IMR-90 (cell line): ENCODE results near the gene MICAL3. TPM values are rescaled to one million over a fixed set of nuclear protein-coding genes. Genes with fewer than 3 reads are reported as not detected.

Experiments used
- ATAC-seq: fragments of 200-7000 bp; cut with Tn5 transposase; 2 replicates; pipeline ENCODE4 v1.9.1; 2020; ENCODE audit warnings: low read depth, mild to moderate bottlenecking, moderate library complexity
- BruUV-seq: library from RNA; stranded (reverse); fragments of 400-500 nt; replicated peaks from 2 replicates; lab custom pipeline; 2021; lab: Mats Ljungman, UMichigan
- CTCF ChIA-PET: fragments of 300-600 bp; formaldehyde crosslinking; extraction: SDS; loops from one replicate; lab custom pipeline; 2021; ENCODE audit warnings: antibody characterized with exemption; lab: Yijun Ruan, JAX
- POLR2A ChIA-PET: fragments of 300-600 bp; sonication (Branson Sonifier 250); formaldehyde crosslinking; loops from one replicate; lab custom pipeline; 2022; ENCODE audit warnings: antibody characterized with exemption; ENCODE audit not compliant: unreplicated experiment; lab: Charles Lee
- DNase-seq: peaks from one replicate; pipeline ENCODE4 v3.0.0; 2013
- H2AFZ ChIP-seq: replicated peaks from 2 replicates; pipeline ENCODE3; 2013; ENCODE audit warnings: low read length, mild to moderate bottlenecking; ENCODE audit not compliant: poor library complexity
- H2AK5ac ChIP-seq: 2 replicates; pipeline ENCODE4 v1.6.1; 2013; ENCODE audit warnings: low read depth, low read length, inconsistent platforms
- H2AK9ac ChIP-seq: replicated peaks from 2 replicates; pipeline ENCODE3; 2013; ENCODE audit warnings: mild to moderate bottlenecking, low read depth, low read length, moderate library complexity; ENCODE audit not compliant: poor library complexity
- H2BK120ac ChIP-seq: 2 replicates; pipeline ENCODE4 v1.6.1; 2013; ENCODE audit warnings: low read depth, low read length, inconsistent platforms
- H2BK15ac ChIP-seq: 3 replicates; pipeline ENCODE4 v1.6.1; 2013; ENCODE audit warnings: low read depth, low read length, inconsistent platforms
- H2BK20ac ChIP-seq: 2 replicates; pipeline ENCODE4 v1.6.1; 2013; ENCODE audit warnings: low read depth, mild to moderate bottlenecking, inconsistent platforms, low read length, moderate library complexity
- H2BK5ac ChIP-seq: 2 replicates; pipeline ENCODE4 v1.6.1; 2013; ENCODE audit warnings: mild to moderate bottlenecking, low read depth, low read length, inconsistent platforms; ENCODE audit not compliant: poor library complexity, severe bottlenecking
- H3K14ac ChIP-seq: replicated peaks from 2 replicates; pipeline ENCODE4 v1.6.1; 2013; ENCODE audit warnings: low read depth, low read length, inconsistent platforms
- H3K18ac ChIP-seq: 2 replicates; pipeline ENCODE4 v1.6.1; 2013; ENCODE audit warnings: low read depth, low read length, control low read depth
- H3K23ac ChIP-seq: 2 replicates; pipeline ENCODE4 v1.6.1; 2013; ENCODE audit warnings: low read depth, low read length, inconsistent platforms
- H3K27ac ChIP-seq: 2 replicates; pipeline ENCODE4 v1.5.1; 2013; ENCODE audit warnings: mild to moderate bottlenecking, control low read depth, low read length; ENCODE audit not compliant: insufficient read depth
- H3K27me3 ChIP-seq: 2 replicates; pipeline ENCODE4 v1.6.1; 2013; ENCODE audit warnings: low read length; ENCODE audit not compliant: control insufficient read depth, insufficient read depth
- H3K36me3 ChIP-seq: 2 replicates; pipeline ENCODE4 v1.6.1; 2013; ENCODE audit warnings: low read length, mixed read lengths; ENCODE audit not compliant: control insufficient read depth, insufficient read depth
- H3K4ac ChIP-seq: 2 replicates; pipeline ENCODE4 v1.6.1; 2013; ENCODE audit warnings: low read depth, low read length, inconsistent platforms
- H3K4me1 ChIP-seq: 2 replicates; pipeline ENCODE4 v1.6.1; 2013; ENCODE audit warnings: low read length, mixed read lengths; ENCODE audit not compliant: control insufficient read depth, insufficient read depth
- H3K4me2 ChIP-seq: 2 replicates; pipeline ENCODE4 v1.6.1; 2013; ENCODE audit warnings: low read depth, mild to moderate bottlenecking, control low read depth, low read length, moderate library complexity
- H3K4me3 ChIP-seq: 2 replicates; pipeline ENCODE4 v1.5.1; 2013; ENCODE audit warnings: low read depth, mild to moderate bottlenecking, control low read depth, low read length, moderate library complexity; ENCODE audit not compliant: insufficient read depth
- H3K56ac ChIP-seq: 2 replicates; pipeline ENCODE4 v1.6.1; 2013; ENCODE audit warnings: low read length, inconsistent platforms; ENCODE audit not compliant: insufficient read depth; ENCODE audit errors: extremely low read depth
- H3K79me1 ChIP-seq, 2 experiments: 2 replicates each; pipeline ENCODE4 v1.6.1; 2013; ENCODE audit warnings: low read length in 2 of 2, inconsistent platforms in 1 of 2, low read depth in 1 of 2
- H3K9ac ChIP-seq: 2 replicates; pipeline ENCODE4 v1.6.1; 2013; ENCODE audit warnings: low read depth, low read length, control low read depth
- H3K9me1 ChIP-seq: 2 replicates; pipeline ENCODE4 v1.6.1; 2013; ENCODE audit warnings: low read length, inconsistent platforms; ENCODE audit not compliant: insufficient read depth
- H3K9me3 ChIP-seq: 2 replicates; pipeline ENCODE4 v1.6.1; 2013; ENCODE audit warnings: low read length; ENCODE audit not compliant: control insufficient read depth, insufficient read depth
- H4K20me1 ChIP-seq: 2 replicates; pipeline ENCODE4 v1.6.1; 2013; ENCODE audit warnings: low read length, inconsistent platforms; ENCODE audit not compliant: insufficient read depth
- H4K5ac ChIP-seq: 2 replicates; pipeline ENCODE4 v1.6.1; 2013; ENCODE audit warnings: mild to moderate bottlenecking, low read depth, low read length, control low read depth
- H4K8ac ChIP-seq, 2 experiments: 2 replicates each; pipeline ENCODE4 v1.6.1; 2013; ENCODE audit warnings: low read depth in 2 of 2, low read length in 2 of 2, control low read depth in 1 of 2, inconsistent platforms in 1 of 2
- H4K91ac ChIP-seq: 2 replicates; pipeline ENCODE4 v1.6.1; 2013; ENCODE audit warnings: low read depth, low read length, inconsistent platforms; ENCODE audit not compliant: insufficient read depth
- BHLHE40 ChIP-seq: fragments of 150-350 bp; IDR thresholded peaks from 2 replicates; pipeline ENCODE4 v1.6.1; 2016; ENCODE audit warnings: mild to moderate bottlenecking, low read depth, low read length
- CHD1 ChIP-seq: IDR thresholded peaks from 2 replicates; pipeline ENCODE4 v1.6.1; 2012; ENCODE audit warnings: low read depth, low read length, improper control_type of control experiment
- MAFK ChIP-seq: IDR thresholded peaks from 2 replicates; pipeline ENCODE4 v1.6.1; 2012; ENCODE audit warnings: low read depth, low read length, improper control_type of control experiment
- MAZ ChIP-seq: IDR thresholded peaks from 2 replicates; pipeline ENCODE4 v1.6.1; 2012; ENCODE audit warnings: low read depth, mild to moderate bottlenecking, low read length, improper control_type of control experiment, moderate library complexity, borderline replicate concordance
- NFE2L2 ChIP-seq: fragments of 150-350 bp; IDR thresholded peaks from 2 replicates; pipeline ENCODE4 v1.6.1; 2016; ENCODE audit warnings: low read depth, mild to moderate bottlenecking, low read length
- RCOR1 ChIP-seq: IDR thresholded peaks from 2 replicates; pipeline ENCODE4 v1.6.1; 2012; ENCODE audit warnings: mild to moderate bottlenecking, low read length, improper control_type of control experiment; ENCODE audit not compliant: insufficient replicate concordance
- RFX5 ChIP-seq: IDR thresholded peaks from 2 replicates; pipeline ENCODE4 v1.8.0; 2012; ENCODE audit warnings: low read depth, mild to moderate bottlenecking, low read length, moderate library complexity
- SMC3 ChIP-seq: fragments of 150-350 bp; IDR thresholded peaks from 2 replicates; pipeline ENCODE4 v1.6.1; 2016; ENCODE audit warnings: low read depth, mild to moderate bottlenecking, antibody characterized with exemption, low read length, moderate library complexity
- WGBS, 2 experiments: methylation state at CpG; one replicate each; pipeline versions ENCODE4 v1.1.5 to v1.1.7; 2013; ENCODE audit warnings: missing lambda C conversion rate in 2 of 2; ENCODE audit not compliant: insufficient read length in 1 of 2; ENCODE audit errors: extremely low coverage in 2 of 2; 5-methylcytosine and 5-hydroxymethylcytosine counted together
- dilution Hi-C: fragments of 300-500 bp; cut with HindIII; formaldehyde crosslinking; loops from one replicate; pipeline ENCODE4 v1.14.3; 2018; ENCODE audit warnings: low sequenced_read_pairs; ENCODE audit not compliant: unreplicated experiment
- in situ Hi-C: fragments of 300-500 bp; cut with MboI; formaldehyde crosslinking; loops from 3 replicates; pipeline ENCODE4 v1.14.3; 2019; ENCODE audit warnings: low sequenced_read_pairs, inconsistent platforms, mixed read lengths
- intact Hi-C: fragments of 100-400 bp; cut with micrococcal nuclease; formaldehyde crosslinking; loops from 2 replicates; pipeline ENCODE4 v1.10.0; 2022
- polyA plus RNA-seq, 3 experiments: library from polyadenylated mRNA; depleted of rRNA; stranded (reverse); fragments of >200 nt; gene quantifications; 2 replicates each; pipeline ENCODE4 v1.2.3, GENCODE V29; 2012; ENCODE audit warnings: low replicate concordance in 1 of 3
- total RNA-seq: library from RNA; depleted of rRNA; stranded (reverse); fragments of >200 nt; gene quantifications from 2 replicates; pipeline ENCODE4 v1.2.3, GENCODE V29; 2012
- TF ChIP-seq, protein P1 (sequence below): fragments of 150-350 bp; IDR thresholded peaks from 2 replicates; pipeline ENCODE4 v1.6.1; 2016; ENCODE audit warnings: low read depth, mild to moderate bottlenecking, low read length, moderate library complexity, borderline replicate concordance
- TF ChIP-seq, protein P2 (sequence below): conservative IDR thresholded peaks from 2 replicates; pipeline ENCODE4 v1.5.1; 2012; ENCODE audit warnings: mild to moderate bottlenecking, low read depth, low read length, improper control_type of control experiment
- TF ChIP-seq, protein P3 (sequence below): fragments of 150-350 bp; IDR thresholded peaks from 2 replicates; pipeline ENCODE4 v1.6.1; 2017; ENCODE audit warnings: mild to moderate bottlenecking, antibody characterized with exemption, low read length, low read depth

Gene MICAL3
- total and polyA plus RNA-seq, 2 of the 4 experiments (the other 2 are of a cell fraction), result 17.6 to 26.8 TPM

DNA sequence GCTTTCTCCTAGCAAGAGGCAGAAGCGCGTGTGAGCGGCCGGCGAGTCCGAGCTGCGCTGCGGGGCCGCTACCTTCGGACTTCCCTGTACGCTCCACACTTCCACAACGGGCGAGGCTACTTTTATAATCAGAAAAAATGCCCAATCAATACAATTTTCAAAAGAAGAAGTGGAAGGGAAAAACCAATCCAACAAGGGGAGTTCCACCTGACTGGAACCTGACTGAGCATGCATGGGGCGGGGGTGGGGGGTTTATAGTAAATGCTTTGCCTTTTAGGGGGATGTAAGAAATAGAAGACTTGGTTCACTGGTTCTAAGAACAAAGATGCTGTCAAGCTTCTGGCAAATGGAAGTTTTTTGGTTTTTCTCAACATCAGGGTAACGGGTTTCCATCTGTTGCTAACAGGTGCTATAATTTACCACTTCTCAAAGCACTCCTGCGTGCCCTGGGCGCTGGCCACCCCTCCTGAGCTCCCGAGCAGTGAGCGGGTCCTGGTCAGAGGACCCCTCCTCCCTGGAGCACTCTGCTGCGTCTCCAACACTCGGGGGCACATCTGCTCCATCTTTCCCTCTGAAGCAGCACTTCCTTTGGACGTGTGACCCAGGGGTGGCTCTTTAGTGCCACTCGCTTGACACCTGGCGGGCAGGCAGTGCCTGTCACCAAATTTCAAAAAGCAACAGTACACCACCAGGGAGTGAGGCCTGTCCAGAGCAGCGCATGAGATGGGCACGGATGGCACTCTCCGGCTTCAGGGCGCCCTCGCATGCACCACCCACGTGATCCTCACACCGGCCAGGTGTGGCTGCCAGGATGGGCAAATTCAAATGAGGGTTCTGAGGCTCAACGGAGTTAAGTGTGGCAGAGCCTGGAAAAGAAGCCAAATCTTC lies 228.5 kb downstream of the MICAL3 start:
- Histone ChIP-seq H4K20me1 (no peaks in the 10 kb centered on the region), H3K4me1 (no peaks in the 10 kb centered on the region), H2AK5ac (no peak overlapping the region), H3K9me3 (no peaks in the 10 kb centered on the region), H3K79me1 (no peaks in the 10 kb centered on the region), H3K27me3 (no peaks in the 10 kb centered on the region), H4K91ac (no peak overlapping the region), H3K36me3 (peaks cover 7% of the 10 kb centered on the region; the same call in 1 of the 2 replicates), H3K9ac (no peak overlapping the region), H2BK120ac (no peak overlapping the region), H2BK15ac (no peak overlapping the region), H4K8ac (no peak overlapping the region), H3K18ac (no peak overlapping the region), H3K56ac (no peak overlapping the region), H2BK5ac (no peak overlapping the region), H3K4ac (no peak overlapping the region), H2BK20ac (no peak overlapping the region), H3K9me1 (no peaks in the 10 kb centered on the region), H3K4me3 (no peak overlapping the region), H3K4me2 (no peak overlapping the region), H2AK9ac (no peak overlapping the region), H2AFZ (no peak overlapping the region), H3K27ac (no peak overlapping the region), H3K23ac (no peak overlapping the region), H3K14ac (no peak overlapping the region), H4K5ac (no peak overlapping the region)
- 88% methylated on average over 10 of the region's 32 CpGs; no CpG with 5 or more reads in 1 of the 2 experiments for WGBS, 2 experiments
- intact Hi-C loops, result no loop called here
- in situ Hi-C loops, result no loop called here
- DNase-seq (no peak), ATAC-seq (no peak)
- no TSS peak for BruUV-seq
- dilution Hi-C loops, result no loop called here
- no peak for TF ChIP-seq CHD1
- no peak for TF ChIP-seq BHLHE40
- TF ChIP-seq, protein P1, sequence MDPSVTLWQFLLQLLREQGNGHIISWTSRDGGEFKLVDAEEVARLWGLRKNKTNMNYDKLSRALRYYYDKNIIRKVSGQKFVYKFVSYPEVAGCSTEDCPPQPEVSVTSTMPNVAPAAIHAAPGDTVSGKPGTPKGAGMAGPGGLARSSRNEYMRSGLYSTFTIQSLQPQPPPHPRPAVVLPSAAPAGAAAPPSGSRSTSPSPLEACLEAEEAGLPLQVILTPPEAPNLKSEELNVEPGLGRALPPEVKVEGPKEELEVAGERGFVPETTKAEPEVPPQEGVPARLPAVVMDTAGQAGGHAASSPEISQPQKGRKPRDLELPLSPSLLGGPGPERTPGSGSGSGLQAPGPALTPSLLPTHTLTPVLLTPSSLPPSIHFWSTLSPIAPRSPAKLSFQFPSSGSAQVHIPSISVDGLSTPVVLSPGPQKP, result no peak
- no peak for TF ChIP-seq MAFK
- no peak for TF ChIP-seq MAZ
- TF ChIP-seq SMC3, result no peak
- TF ChIP-seq, protein P2, sequence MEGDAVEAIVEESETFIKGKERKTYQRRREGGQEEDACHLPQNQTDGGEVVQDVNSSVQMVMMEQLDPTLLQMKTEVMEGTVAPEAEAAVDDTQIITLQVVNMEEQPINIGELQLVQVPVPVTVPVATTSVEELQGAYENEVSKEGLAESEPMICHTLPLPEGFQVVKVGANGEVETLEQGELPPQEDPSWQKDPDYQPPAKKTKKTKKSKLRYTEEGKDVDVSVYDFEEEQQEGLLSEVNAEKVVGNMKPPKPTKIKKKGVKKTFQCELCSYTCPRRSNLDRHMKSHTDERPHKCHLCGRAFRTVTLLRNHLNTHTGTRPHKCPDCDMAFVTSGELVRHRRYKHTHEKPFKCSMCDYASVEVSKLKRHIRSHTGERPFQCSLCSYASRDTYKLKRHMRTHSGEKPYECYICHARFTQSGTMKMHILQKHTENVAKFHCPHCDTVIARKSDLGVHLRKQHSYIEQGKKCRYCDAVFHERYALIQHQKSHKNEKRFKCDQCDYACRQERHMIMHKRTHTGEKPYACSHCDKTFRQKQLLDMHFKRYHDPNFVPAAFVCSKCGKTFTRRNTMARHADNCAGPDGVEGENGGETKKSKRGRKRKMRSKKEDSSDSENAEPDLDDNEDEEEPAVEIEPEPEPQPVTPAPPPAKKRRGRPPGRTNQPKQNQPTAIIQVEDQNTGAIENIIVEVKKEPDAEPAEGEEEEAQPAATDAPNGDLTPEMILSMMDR, result no peak
- TF ChIP-seq RFX5, result no peak
- no peak for TF ChIP-seq RCOR1
- TF ChIP-seq NFE2L2, result no peak
- TF ChIP-seq, protein P3, sequence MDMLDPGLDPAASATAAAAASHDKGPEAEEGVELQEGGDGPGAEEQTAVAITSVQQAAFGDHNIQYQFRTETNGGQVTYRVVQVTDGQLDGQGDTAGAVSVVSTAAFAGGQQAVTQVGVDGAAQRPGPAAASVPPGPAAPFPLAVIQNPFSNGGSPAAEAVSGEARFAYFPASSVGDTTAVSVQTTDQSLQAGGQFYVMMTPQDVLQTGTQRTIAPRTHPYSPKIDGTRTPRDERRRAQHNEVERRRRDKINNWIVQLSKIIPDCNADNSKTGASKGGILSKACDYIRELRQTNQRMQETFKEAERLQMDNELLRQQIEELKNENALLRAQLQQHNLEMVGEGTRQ, result no peak
- ChIA-PET POLR2A (no interaction called here), CTCF (no interaction called here)
